ENCODE measurements around the gene PEX13. TPM values are rescaled to one million over a fixed set of nuclear protein-coding genes. Genes with fewer than 3 reads are reported as not detected.

PEX13 gene
- total and polyA plus RNA-seq, 10 of the 15 experiments (the other 5 are each of a cell fraction or from before 2014, with no cell fraction given): 2.6 to 27.6 (median 17.8) TPM

DNA sequence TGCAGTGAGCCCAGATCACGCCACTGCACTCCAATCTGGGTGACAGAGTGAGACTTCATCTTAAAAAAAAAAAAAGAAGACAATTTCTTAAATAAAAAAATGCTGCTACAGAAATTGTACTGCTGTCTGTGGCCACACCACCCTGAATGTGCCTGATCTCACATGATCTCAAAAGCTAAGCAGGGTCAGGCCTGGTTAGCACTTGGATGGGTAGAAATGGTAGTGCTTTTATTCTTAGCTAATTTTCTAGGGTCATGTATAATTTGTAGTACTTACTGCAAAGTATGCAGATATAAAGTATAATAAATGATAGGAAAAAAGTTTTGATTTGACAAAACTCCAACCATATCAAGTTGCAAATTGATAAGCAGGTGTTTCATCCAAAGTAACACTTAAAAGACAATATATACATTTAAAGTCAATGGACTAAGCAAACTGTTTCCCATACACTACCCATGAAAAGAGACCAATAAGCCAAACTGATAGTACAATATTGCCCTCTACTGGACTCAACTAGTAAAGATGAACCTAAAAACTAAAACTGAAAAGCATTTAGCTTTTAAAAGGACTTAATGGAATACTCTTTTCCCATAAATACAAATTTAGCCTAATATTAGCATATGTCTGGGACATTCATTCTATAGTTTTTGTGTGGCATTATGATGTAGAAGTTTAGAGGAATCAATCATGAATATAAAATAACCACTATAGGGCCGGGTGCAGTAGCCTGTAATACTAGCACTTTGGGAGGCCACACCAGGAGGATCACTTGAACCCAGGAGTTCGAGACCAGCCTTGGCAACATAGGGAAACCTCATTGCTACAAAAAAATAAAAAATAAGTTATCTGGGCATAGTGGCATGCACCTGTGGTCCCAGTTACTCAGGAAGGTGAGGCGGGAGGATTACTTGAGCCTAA, 18.6 kb upstream of the PEX13 start (continued):
- TF ChIP-seq EP300 (IDR thresholded peaks at IDR 0.05; ENCODE audit: borderline replicate concordance in 1 of 2, control insufficient read depth in 1 of 2, low read depth in 2 of 2, low read length in 2 of 2): no peak

DNA sequence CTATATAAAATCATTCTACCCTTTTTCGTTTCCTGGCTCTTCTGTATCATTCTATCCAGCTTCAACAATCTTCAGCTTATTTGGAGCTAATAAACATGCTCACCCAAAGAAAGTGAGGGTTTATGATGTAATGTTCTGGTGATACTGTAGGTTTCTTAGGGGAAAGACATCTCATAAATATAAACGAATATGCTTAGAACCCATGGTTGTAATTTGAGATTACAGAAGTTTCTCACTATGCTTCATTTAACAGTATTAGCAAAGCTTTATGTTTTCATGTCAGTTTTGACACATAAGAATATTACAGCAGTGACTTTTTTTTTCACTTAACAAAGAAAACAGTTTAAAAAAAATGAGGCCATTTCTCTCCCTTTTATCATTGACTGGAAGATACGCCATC, 11.8 kb upstream of the PEX13 start:
- Histone ChIP-seq H3K9ac (ENCODE audit: control insufficient read depth, insufficient read depth, low read length) (no peak overlapping the region), H3K79me2 (ENCODE audit: control insufficient read depth, insufficient read depth, low read length) (no peaks in the 10 kb centered on the region), H3K4me1 (ENCODE audit: control insufficient read depth, insufficient read depth, low read length) (no peaks in the 10 kb centered on the region), H3K27me3 (replicated peaks in 1 of 2; ENCODE audit: control insufficient read depth in 2 of 2, insufficient read depth in 2 of 2, low read length in 1 of 2) (no peaks in the 10 kb centered on the region), H3K4me3 (no peak overlapping the region), H3K36me3 (ENCODE audit: control insufficient read depth in 2 of 2, insufficient read depth in 2 of 2, low read length in 1 of 2) (no peaks in the 10 kb centered on the region), H4K20me1 (ENCODE audit: control insufficient read depth, insufficient read depth) (no peaks in the 10 kb centered on the region), H2AFZ (ENCODE audit: control insufficient read depth, low read depth, low read length) (no peak overlapping the region), H3K9me3 (replicated peaks; ENCODE audit: control insufficient read depth, insufficient read depth, low read length) (no peaks in the 10 kb centered on the region), H3K4me2 (ENCODE audit: control insufficient read depth, insufficient read depth) (no peak overlapping the region), H3K27ac (ENCODE audit: control insufficient read depth, insufficient read depth) (no peak overlapping the region)
- FAIRE-seq: no peak
- in situ Hi-C loops (cut with MboI) (no loop called here), intact Hi-C loops (cut with micrococcal nuclease; ENCODE audit: unreplicated experiment) (no loop called here)
- ChIA-PET CTCF (interaction anchor here (0.5 to 3.1 kb wide), 10 partner anchors 8 to 653 kb away, joined by 3 to 15 read pairs (median 3); partner anchors contain the start of gene PUS10), POLR2A (interaction anchor here (0.6 to 0.7 kb wide), 2 partner anchors 167 to 847 kb away, joined by 3 to 4 read pairs; no protein-coding TSS in a partner anchor), SMC1A (ENCODE audit: uncharacterized antibody, unreplicated experiment) (interaction anchor here (0.5 to 2.0 kb wide), 10 partner anchors 8 to 298 kb away, joined by 3 to 7 read pairs (median 4); no protein-coding TSS in a partner anchor), RAD21 (ENCODE audit: unreplicated experiment) (interaction anchor here (0.9 to 2.3 kb wide), 2 partner anchors 250 to 297 kb away, joined by 4 to 11 read pairs; partner anchors contain the start of gene PAPOLG)
- BruUV-seq (replicated peaks): no TSS peak
- DNase-seq (ENCODE audit: low read depth, low spot score): no peak
- 64% methylated on average over 3 of the region's 3 CpGs for WGBS (ENCODE audit: insufficient coverage, insufficient replicate concordance, low lambda C conversion rate, missing lambda C conversion rate)
- TF ChIP-seq, protein P1, sequence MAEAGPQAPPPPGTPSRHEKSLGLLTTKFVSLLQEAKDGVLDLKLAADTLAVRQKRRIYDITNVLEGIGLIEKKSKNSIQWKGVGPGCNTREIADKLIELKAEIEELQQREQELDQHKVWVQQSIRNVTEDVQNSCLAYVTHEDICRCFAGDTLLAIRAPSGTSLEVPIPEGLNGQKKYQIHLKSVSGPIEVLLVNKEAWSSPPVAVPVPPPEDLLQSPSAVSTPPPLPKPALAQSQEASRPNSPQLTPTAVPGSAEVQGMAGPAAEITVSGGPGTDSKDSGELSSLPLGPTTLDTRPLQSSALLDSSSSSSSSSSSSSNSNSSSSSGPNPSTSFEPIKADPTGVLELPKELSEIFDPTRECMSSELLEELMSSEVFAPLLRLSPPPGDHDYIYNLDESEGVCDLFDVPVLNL (IDR thresholded peaks at IDR 0.05; ENCODE audit: low read depth, low read length): no peak
- TF ChIP-seq RELA (IDR thresholded peaks at IDR 0.05; ENCODE audit: borderline replicate concordance, partially characterized antibody) (no peak), CREM (IDR thresholded peaks at IDR 0.05; ENCODE audit: low read depth) (no peak), ZNF274 (IDR thresholded peaks at IDR 0.05; ENCODE audit: insufficient read depth, insufficient read length) (no peak), MEF2A (IDR thresholded peaks at IDR 0.05; ENCODE audit: insufficient read depth, low read depth, low read length) (no peak), PAX8 (IDR thresholded peaks at IDR 0.05) (no peak)
- TF ChIP-seq, protein P2, sequence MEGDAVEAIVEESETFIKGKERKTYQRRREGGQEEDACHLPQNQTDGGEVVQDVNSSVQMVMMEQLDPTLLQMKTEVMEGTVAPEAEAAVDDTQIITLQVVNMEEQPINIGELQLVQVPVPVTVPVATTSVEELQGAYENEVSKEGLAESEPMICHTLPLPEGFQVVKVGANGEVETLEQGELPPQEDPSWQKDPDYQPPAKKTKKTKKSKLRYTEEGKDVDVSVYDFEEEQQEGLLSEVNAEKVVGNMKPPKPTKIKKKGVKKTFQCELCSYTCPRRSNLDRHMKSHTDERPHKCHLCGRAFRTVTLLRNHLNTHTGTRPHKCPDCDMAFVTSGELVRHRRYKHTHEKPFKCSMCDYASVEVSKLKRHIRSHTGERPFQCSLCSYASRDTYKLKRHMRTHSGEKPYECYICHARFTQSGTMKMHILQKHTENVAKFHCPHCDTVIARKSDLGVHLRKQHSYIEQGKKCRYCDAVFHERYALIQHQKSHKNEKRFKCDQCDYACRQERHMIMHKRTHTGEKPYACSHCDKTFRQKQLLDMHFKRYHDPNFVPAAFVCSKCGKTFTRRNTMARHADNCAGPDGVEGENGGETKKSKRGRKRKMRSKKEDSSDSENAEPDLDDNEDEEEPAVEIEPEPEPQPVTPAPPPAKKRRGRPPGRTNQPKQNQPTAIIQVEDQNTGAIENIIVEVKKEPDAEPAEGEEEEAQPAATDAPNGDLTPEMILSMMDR (IDR thresholded peaks at IDR 0.05 in 2 of 3, conservative IDR thresholded peaks at IDR 0.05 in 1 of 3; ENCODE audit: control insufficient read depth in 2 of 3, extremely low read depth in 1 of 3, insufficient read depth in 1 of 3, low read depth in 3 of 3, low read length in 3 of 3): no peak
- TF ChIP-seq, protein P3, sequence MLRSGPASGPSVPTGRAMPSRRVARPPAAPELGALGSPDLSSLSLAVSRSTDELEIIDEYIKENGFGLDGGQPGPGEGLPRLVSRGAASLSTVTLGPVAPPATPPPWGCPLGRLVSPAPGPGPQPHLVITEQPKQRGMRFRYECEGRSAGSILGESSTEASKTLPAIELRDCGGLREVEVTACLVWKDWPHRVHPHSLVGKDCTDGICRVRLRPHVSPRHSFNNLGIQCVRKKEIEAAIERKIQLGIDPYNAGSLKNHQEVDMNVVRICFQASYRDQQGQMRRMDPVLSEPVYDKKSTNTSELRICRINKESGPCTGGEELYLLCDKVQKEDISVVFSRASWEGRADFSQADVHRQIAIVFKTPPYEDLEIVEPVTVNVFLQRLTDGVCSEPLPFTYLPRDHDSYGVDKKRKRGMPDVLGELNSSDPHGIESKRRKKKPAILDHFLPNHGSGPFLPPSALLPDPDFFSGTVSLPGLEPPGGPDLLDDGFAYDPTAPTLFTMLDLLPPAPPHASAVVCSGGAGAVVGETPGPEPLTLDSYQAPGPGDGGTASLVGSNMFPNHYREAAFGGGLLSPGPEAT (IDR thresholded peaks at IDR 0.05; ENCODE audit: low read depth): no peak
- TF ChIP-seq, protein P4, sequence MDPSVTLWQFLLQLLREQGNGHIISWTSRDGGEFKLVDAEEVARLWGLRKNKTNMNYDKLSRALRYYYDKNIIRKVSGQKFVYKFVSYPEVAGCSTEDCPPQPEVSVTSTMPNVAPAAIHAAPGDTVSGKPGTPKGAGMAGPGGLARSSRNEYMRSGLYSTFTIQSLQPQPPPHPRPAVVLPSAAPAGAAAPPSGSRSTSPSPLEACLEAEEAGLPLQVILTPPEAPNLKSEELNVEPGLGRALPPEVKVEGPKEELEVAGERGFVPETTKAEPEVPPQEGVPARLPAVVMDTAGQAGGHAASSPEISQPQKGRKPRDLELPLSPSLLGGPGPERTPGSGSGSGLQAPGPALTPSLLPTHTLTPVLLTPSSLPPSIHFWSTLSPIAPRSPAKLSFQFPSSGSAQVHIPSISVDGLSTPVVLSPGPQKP (IDR thresholded peaks at IDR 0.05; ENCODE audit: low read depth, low read length): no peak
- no peak for ATAC-seq

All from GM12878 (cell line).